ENCODE results near the gene CLEC4C.
A peak's percentile ranks its signal among the peaks of the same experiment; 100 is the strongest.

The CLEC4C gene

DNA sequence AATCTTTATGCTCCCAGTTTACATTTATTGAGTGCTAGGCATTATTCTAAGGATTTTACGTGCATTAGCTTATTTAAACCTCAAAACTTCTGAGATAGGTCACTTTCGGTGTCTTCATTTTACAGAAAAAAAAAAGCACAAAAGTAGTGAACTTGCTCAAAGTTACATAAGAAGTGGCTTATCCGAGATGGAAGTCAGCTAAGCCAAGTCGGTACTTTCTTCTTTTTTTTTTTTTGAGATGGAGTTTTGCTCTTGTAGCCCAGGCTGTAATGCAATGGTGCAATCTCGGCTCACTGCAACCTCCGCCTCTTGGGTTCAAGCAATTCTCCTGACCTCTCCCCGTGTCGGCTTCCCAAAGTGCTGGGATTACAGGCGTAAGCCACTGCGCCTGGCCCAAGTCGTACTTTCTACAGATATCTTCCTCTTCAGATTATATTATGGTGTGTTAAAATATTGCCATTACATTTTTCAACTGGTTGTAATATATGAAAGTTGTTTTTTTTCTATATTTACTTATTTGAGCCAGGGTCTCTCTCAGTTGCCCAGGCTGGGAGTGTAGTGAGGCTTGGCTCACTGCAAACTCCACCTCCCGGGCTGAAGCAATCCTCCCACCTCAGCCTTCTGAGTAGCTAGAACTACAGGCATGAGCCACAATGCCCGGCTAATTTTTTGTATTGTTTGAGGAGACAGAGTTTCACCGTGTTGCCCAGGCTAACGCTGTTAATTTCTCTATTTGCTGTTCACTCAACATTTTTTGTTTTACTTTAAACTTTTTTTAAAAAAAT, 27.0 kb downstream of the CLEC4C start:
- no peak for DNase-seq

GRCh38 chr12:7716381-7716780, 30.8 kb downstream of the CLEC4C start:
- peak; percentile 19 for DNase-seq

DNA sequence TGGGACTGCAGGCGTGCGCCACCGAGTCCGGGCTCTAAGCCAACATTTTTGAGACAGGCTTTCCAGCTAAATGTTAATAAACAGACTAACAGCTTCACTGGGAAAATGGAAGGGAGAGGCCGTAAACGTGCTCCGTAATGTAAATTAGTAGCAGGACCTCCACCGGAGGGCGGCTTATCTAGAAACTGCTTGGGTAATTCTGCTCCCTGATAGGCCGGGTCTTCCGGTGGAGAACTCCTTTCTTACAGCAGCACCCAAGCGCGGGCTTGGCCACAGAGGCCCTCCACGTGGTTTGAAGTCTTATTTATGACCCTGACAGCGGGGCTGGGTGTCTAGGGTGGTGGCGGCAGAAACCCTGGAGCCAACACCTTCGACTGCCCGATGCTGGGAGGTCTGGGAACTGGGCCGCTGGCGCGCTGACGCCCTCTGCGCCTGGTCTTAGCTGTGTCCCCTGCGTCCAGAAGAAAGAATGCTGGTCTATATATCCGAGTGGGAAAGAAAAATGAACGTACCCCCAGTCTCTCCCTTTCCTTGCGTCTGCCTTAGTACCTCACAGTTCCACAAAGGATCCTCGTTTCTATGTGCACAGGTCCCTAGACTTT, 34.2 kb downstream of the CLEC4C start:
- DNase-seq: no peak

DNA sequence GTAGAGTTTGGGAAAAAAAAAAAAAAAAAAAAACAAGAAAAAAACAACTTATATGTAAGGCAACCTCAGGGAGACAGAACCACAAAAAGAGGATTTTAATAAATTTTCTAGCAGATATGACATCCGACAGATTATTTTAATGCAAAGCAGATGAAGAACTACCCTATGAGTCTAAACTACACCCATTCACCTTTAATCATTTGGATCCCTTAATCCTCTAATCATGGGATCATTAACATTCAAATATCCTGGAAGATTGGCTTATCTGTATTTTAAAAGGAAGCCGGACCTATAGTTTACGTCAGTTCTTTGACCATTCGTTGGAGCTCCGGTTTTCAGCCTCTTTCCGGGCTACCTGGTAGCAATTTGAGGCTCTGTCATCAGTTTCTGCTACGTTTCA, 36.0 kb downstream of the CLEC4C start, which contains the start of gene DPPA3:
TSS of gene DPPA3 (plus strand) at position 301 of the 400 bp plus-strand sequence. CDS start 138 bp downstream, outside the sequence.
- DNase-seq: no peak

- DNase-seq: no peak
These were observed 37.1 kb downstream of the CLEC4C start for GRCh38 chr12:7709969-7710675.

DNA sequence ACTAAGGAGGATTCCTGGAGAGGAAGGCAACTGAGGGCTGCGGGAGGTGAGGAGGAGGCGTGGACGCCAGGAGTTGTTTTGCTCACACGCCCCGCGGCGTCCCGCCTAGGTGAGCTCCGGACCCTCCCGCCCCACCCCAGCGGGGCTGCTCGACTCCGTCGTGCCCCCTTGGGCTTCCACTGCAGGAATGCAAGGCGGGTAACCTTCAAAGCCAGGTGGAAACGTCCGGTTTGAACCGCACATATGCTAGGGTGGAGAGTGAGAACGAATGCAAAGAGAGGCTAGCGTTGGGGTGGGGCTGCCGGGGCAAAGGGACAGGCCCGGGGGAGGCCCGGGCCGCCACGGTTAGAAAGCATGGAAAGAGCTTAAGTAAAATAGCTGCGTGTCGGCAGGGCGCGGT, 41.3 kb downstream of the CLEC4C start:
- DNase-seq: no peak

GRCh38 chr12:7695566-7696197, 51.5 kb downstream of the CLEC4C start, which contains the start of gene GDF3:
Gene GDF3 (minus strand): TSS chr12:7695775. CDS start chr12:7695728, 47 bp downstream.
- peak; percentile 22 for DNase-seq

- no peak for DNase-seq
These were observed 52.0 kb downstream of the CLEC4C start for GRCh38 chr12:7695237-7695560.

- DNase-seq: no peak
These were observed 52.5 kb downstream of the CLEC4C start for GRCh38 chr12:7694556-7695236.

GRCh38 chr12:7693793-7694192, 53.4 kb downstream of the CLEC4C start:
- DNase-seq: no peak

- no peak for DNase-seq
These were observed 65.6 kb downstream of the CLEC4C start for GRCh38 chr12:7681535-7681934.
